Bronchial epithelial cell (primary cell): ENCODE measurements around the gene RBPJ. TPM values are rescaled to one million over a fixed set of nuclear protein-coding genes. Genes with fewer than 3 reads are reported as not detected.

ENCODE experiments used
- DNase-seq: peaks from one replicate; pipeline ENCODE4 v3.0.0-alpha.2; 2010; ENCODE audit warnings: low read depth
- FAIRE-seq: peaks from 2 replicates; lab custom pipeline; 2011; peaks lifted over from hg19 to GRCh38; lab: Jason Lieb, UNC
- H3K27me3 ChIP-seq: 2 replicates; pipeline ENCODE4 v1.5.1; 2011; ENCODE audit warnings: low read length; ENCODE audit not compliant: control insufficient read depth, insufficient read depth
- H3K36me3 ChIP-seq: 2 replicates; pipeline ENCODE4 v1.5.1; 2011; ENCODE audit warnings: low read length; ENCODE audit not compliant: control insufficient read depth, insufficient read depth
- H3K4me3 ChIP-seq: 2 replicates; pipeline ENCODE4 v1.5.1; 2011; ENCODE audit warnings: mild to moderate bottlenecking, low read depth, low read length, control low read depth
- CTCF ChIP-seq: IDR thresholded peaks from 2 replicates; pipeline ENCODE4 v1.5.1; 2011; ENCODE audit warnings: mild to moderate bottlenecking, moderate library complexity, low read length, control low read depth, inconsistent platforms; ENCODE audit not compliant: insufficient read depth, severe bottlenecking
- total RNA-seq: library from RNA; depleted of rRNA; stranded (reverse); fragments of >200 nt; gene quantifications from 2 replicates; pipeline ENCODE4 v1.2.1, GENCODE V29; 2014

RBPJ gene
- total RNA-seq, 1 donor from 2014 or later: 34.5 TPM

DNA sequence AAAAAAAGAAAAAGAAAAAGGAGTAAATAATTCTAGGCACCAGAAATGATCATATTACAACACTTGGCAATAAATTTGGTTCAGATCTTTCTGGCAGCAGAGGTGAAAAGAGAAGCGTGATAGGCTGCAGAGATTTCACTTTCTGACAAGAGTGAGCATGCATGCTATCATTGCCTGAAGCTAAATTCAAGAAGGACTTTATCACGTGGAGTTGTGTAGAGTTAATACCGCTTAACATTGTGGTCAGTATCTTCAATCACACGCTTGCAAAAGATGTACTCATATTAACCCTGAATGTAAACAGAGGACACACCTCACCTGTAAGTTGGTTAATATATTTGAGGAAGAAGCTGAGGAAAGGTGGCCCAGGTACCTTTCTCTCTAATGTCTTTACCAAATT lies 31.4 kb upstream of the RBPJ start:
- no peaks in the 10 kb centered on the region for H3K27me3 ChIP-seq
- no peaks in the 10 kb centered on the region for H3K36me3 ChIP-seq
- TF ChIP-seq CTCF: no peak
- H3K4me3 ChIP-seq: no peak overlapping the region
- peak; percentile 83 for FAIRE-seq
- DNase-seq: peak; percentile 88

- no peak for TF ChIP-seq CTCF
- H3K27me3 ChIP-seq: no peaks in the 10 kb centered on the region
- DNase-seq (no peak), FAIRE-seq (no peak)
- H3K36me3 ChIP-seq: no peaks in the 10 kb centered on the region
- no peak overlapping the region for H3K4me3 ChIP-seq
These were observed 30.5 kb upstream of the RBPJ start for GRCh38 chr4:26290321-26290720.

DNA sequence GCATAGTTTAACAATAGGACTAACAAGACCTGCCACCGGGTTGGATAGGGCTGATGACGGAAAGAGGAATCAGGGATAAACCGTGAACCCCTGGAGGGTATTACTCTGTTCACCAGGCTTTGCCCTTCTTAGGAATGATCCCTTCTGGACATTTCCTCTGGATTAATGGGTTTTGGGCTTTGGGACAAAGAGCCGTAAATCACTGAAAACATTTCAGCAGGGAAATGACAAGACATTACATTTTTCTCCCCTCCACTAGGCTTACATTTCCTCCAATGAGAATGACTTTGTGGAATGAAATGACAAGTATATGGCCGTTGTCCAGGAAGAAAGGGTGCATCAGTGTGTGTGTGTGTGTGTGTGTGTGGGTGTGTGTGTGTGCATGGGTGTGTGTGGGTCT lies 25.9 kb upstream of the RBPJ start:
- DNase-seq (no peak), FAIRE-seq (peak; percentile 77)
- TF ChIP-seq CTCF: no peak
- no peak overlapping the region for H3K4me3 ChIP-seq
- H3K27me3 ChIP-seq: no peaks in the 10 kb centered on the region
- no peaks in the 10 kb centered on the region for H3K36me3 ChIP-seq

GRCh38 chr4:26296021-26296420 lies 24.8 kb upstream of the RBPJ start:
- no peaks in the 10 kb centered on the region for H3K36me3 ChIP-seq
- DNase-seq (no peak), FAIRE-seq (no peak)
- H3K27me3 ChIP-seq: no peaks in the 10 kb centered on the region
- no peak for TF ChIP-seq CTCF
- H3K4me3 ChIP-seq: no peak overlapping the region

GRCh38 chr4:26296514-26296913 lies 24.3 kb upstream of the RBPJ start:
- FAIRE-seq: no peak
- Histone ChIP-seq H3K4me3 (no peak overlapping the region), H3K36me3 (no peaks in the 10 kb centered on the region), H3K27me3 (no peaks in the 10 kb centered on the region)
- no peak for DNase-seq
- TF ChIP-seq CTCF: no peak

GRCh38 chr4:26297219-26297618 lies 23.6 kb upstream of the RBPJ start:
- H3K27me3 ChIP-seq: no peaks in the 10 kb centered on the region
- H3K36me3 ChIP-seq: no peaks in the 10 kb centered on the region
- DNase-seq (no peak), FAIRE-seq (no peak)
- no peak for TF ChIP-seq CTCF
- no peak overlapping the region for H3K4me3 ChIP-seq
